Ureter (tissue), 1 donor: Measurements from ENCODE around the gene PFKFB3. TPM values are rescaled to one million over a fixed set of nuclear protein-coding genes. Genes with fewer than 3 reads are reported as not detected.

Experiments
- DNase-seq: peaks from one replicate; pipeline ENCODE4 v3.0.0-alpha.2; 2020; ENCODE audit warnings: low spot score
- total RNA-seq: library from RNA; stranded (reverse); gene quantifications from one replicate; pipeline ENCODE4 v1.2.4, GENCODE V29; 2023
- donor health status: DM: yes; HTN: yes; CAD: no.

The PFKFB3 gene
- total RNA-seq, 1 donor from 2014 or later: 62.2 TPM

DNA sequence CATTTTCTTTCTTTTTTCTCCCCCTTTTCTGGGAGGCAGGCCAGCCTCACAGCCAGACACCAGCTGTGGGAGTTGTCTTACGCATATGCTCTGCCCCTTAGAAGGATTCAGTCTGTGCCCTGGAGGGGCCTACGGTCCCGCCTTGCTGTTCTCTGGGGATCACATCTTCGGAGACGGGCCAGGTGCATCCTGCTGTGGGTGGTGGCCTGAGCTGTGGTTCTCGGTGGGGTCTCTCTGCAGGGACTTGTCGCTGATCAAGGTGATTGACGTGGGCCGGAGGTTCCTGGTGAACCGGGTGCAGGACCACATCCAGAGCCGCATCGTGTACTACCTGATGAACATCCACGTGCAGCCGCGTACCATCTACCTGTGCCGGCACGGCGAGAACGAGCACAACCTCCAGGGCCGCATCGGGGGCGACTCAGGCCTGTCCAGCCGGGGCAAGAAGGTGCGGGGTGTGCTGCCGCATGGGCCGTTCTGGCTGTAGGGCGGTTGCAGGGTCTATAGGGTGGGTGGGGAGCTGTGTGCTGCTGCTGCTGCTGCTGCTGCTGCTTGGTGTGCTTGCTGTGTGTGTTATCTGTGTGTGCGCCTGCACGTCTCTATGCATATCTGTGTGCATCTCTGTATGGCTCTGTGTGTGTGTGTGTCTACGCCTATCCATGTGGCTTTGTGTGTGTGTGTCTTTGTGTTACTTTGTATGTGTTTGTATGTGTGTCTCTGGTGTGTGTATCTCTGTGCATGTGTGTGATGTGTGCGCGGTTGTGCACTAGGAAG, 17.9 kb downstream of the PFKFB3 start:
- DNase-seq: no peak

DNA sequence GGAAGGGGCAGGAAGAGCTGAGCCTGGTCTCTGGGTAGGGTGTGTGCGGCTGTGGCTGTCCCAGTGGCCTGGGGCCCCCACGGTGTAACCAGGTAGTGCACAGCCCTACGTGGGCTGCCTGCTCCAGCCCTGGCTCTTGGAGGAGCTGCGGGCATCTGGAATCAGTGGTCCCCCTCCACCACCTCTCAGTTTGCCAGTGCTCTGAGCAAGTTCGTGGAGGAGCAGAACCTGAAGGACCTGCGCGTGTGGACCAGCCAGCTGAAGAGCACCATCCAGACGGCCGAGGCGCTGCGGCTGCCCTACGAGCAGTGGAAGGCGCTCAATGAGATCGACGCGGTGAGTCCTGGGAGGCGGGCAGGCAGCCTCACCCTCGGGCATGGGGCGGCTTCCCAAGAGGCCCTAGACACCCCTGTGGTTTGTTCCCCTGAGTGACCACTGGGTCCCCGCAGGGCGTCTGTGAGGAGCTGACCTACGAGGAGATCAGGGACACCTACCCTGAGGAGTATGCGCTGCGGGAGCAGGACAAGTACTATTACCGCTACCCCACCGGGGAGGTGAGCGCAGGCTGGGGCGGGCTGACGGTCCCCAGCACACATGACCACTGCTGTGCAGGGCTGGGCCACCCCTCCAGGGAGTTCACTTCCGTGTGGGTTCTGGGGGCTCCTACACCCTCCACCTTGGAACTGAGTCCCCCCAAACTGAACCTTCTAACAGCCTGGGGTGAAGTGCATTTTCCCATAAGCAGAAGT, 18.6 kb downstream of the PFKFB3 start:
- DNase-seq: no peak

DNA sequence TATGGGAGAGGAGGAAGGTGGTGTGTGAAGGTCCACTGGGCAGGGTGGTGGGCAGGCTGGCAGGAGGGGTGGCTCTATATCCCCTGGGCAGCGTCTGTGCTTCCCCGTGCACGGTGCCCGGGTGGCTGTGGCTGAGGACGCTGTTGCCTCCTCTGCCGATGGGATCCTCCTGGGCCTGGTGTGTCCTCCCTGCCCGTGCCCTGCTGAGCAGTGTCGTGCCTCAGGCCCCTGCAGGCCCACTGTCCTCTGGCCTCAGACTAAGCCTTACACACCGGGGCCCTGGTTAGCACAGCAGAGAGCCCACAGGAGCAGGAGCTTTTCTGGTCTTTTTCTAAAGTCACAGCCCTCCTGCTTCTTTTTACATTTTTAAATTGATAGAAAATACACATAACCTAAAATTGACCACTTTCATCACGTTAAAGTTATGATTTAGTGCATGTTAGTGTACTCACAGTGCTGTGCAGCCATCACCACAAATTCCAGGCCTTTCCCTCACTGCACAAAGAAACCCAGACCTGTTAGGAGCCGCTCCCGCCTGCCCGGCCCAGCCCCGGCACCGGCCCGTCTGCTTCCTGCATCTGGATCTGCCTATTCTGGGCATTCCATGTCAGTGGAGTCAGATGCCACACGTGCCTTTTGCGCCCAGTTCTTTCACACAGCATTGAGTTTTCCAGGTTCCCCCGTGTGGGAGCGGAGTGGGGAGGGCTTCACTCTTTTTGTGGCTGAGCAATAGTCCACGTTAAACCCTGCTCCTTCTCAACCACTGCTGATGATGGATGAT, 19.4 kb downstream of the PFKFB3 start:
- DNase-seq: no peak

- no peak for DNase-seq
Measured at GRCh38 chr10:6222755-6223154, 20.0 kb downstream of the PFKFB3 start.

DNA sequence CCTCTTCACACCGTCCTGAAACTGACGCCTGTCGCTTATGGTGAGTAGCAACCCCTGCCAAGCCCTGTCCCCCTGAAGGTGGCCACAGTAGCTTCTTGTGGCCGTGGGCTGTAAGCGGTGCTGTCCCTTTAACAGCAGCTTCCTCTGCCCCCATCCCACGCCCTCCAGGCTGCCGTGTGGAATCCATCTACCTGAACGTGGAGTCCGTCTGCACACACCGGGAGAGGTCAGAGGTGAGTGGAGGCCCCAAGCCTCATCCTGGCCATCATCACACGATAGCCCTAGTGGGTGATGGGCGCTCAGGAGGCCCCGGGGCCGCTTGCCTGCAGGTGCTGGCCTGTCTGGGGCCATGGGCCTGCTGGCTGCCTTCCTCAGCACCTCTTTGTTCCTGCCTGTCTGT, 21.2 kb downstream of the PFKFB3 start:
- DNase-seq: no peak

DNA sequence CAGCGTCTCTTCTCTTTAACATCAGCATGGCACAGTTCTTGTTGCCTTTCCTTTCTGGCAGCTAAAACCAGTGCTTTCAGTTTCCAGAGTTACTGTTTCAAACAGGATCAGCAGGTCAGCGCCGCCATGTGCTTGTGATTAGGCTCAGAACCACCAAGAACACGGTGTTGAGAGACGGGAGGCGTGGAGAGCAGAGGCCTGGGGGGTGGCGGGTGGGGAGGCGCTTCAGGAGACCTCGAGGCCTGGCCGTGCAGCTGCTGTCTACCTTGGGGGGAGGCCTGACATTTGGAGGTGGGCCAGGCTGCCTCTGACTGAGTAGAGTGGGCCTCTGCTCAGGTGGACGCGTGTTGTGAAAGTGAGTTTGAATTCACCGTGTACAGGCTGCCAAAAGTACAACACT, 22.0 kb downstream of the PFKFB3 start:
- DNase-seq: no peak

DNA sequence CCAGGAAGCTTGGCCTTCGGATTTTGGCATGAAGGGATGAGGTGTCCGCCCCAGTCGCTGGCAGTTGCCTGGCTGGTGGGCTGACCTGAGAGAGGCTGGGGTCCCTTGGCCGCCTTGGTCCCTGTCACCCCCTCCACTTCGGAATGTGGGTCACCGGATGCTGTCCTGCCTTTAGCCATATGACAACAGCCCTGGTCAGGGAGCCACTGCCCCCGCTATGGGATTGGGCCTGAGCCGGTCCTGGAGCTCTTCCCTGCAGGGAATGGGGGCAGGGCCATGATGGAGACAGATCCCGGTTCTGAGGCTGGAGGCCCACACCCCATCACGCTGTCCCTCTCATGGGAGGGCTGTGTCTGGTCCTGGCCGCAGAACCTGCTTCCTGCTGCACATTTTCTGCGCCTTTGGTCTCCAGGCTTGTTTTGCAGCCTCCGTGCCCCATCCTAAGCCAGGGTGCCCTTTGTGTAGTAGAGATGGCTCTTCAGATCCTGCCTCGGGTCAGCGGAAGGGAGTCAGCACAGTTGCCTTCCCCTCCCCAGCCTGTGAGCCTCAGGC, 22.6 kb downstream of the PFKFB3 start:
- no peak for DNase-seq

- no peak for DNase-seq
Measured at GRCh38 chr10:6226216-6226615, 23.5 kb downstream of the PFKFB3 start.

- no peak for DNase-seq
Measured at GRCh38 chr10:6227346-6227745, 24.6 kb downstream of the PFKFB3 start.

DNA sequence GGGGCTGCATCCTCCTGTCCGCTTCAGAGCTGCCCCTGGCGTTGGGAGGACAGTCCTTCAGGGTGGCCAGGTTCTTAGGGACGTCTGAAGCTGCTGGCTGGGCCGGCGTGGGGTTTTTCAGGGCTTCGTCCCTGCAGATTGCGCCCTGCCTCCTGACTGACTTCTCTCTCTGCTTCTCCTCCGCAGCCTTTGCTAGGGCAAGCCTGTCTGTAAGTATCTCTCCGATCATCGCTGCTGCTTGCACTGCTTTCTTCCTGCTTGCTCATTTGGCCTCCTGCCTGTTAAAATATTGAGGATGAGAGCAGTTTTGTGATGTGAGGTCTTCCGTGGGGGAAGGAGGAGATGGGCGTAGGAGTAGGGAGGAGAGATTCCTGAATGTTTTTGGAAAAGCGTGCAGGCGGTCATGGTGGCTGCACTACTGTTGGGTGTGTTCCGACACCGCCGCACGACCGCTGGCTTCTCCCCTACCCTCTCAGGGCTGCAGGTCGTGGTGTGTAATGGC, 25.3 kb downstream of the PFKFB3 start:
- no peak for DNase-seq

DNA sequence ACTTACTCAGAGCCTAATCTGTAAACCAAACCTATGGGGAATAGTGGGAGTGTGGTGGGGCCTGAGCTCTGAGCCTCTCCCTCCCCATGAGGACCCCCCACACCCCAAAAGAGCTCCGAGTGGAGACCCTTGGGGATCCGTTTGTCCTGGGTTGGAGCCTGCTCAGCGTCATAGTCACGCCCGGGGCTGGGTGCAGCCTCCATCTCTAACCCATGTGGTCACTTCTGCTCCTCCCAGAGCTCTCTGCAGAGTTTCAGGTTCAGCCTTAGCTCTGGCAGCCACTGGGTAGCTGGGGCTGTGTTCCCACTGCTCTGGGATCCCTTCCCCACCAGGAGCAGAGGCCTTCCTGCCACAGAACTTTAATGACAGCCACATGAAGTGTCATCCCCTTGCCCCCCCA, 25.9 kb downstream of the PFKFB3 start:
- DNase-seq: no peak

DNA sequence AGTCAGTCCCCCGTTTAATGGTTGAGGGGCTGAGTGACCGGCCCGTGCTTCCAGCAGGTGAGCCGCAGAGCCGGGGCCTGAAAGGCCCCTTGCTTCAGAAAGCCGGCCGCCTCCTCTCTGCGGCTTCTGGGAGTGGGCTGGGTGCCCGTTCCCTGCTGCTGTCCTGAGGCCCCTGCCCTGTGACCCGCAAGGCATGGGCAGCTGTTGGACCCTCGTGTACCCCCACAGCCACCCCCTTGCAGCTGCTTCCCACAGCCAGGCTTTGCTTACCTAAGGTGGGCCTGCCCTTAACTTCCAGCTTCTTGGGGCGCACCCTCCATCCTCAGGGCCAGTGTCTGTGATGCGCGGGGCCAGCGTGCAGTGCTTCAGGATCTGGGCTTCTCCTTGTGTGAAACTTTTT, 26.6 kb downstream of the PFKFB3 start:
- DNase-seq: no peak

DNA sequence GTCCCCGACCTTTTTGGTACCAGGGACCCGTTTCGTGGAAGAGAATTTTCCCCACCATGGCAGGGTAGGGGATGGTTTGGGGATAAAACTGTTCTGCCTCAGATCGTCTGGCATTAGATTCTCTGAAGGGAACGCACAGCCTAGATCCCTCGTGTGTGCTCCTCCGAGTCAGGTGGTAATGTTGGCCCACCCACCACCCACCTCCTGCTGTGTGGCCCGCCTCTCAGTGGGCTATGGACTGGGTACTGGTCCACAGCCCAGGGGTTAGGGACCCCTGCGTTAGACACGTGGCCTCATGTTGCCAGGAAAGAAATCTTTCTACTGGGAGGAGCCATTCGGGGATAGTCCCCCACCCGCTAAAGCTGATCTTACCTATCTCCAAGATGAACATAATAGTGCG, 27.0 kb downstream of the PFKFB3 start:
- no peak for DNase-seq

DNA sequence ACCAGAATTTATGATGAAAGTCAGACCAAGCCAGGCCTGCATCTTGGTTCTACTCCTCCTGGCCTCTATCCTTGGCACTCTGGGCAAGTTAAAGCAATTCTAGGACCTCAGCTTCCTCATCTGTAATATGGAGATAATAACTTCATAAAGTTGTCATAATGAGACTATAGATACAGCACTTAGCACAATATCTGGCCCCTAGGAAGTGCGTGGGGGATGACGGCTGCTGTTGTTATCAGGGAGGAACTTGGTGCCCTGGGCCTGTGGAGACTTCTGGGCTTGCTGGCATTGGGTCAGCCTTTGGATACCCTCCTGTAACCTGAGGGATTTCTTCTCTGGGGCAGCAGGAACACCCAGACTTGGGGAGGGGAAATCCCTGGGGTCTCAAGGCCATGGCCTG, 27.6 kb downstream of the PFKFB3 start:
- no peak for DNase-seq

- DNase-seq: no peak
Measured at GRCh38 chr10:6231146-6231545, 28.4 kb downstream of the PFKFB3 start.

GRCh38 chr10:6231730-6232129, 29.0 kb downstream of the PFKFB3 start:
- no peak for DNase-seq

DNA sequence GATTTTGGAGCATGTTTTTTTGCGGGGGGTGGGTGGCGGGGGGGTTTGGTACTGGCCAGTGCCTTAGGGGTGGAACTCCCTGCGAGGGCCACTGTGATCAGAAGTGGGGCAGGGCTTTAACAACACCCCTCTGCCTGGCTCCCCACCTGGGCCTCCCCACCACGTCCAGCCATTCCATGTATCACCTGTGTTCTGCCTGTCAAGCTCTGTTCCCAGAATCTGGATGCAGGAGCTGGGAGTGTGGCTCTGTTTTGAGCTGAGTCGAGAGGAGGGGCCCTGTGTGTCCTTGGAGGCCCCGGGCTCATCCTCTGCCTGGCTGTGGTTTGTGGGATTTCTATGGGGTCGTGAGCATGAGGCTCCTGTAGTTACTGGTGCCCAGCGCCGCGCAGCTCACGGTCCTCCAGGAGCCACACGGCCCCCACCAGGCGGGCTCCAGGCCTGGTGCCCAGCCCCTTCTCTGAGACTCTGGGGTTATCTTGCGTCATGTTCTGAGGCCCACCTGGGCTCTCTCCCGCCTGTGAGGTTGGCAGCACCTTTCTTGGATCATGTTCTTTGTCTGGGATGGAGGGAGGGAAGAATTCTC, 29.6 kb downstream of the PFKFB3 start:
- no peak for DNase-seq

GRCh38 chr10:6232846-6233724, 30.4 kb downstream of the PFKFB3 start:
- DNase-seq: no peak

DNA sequence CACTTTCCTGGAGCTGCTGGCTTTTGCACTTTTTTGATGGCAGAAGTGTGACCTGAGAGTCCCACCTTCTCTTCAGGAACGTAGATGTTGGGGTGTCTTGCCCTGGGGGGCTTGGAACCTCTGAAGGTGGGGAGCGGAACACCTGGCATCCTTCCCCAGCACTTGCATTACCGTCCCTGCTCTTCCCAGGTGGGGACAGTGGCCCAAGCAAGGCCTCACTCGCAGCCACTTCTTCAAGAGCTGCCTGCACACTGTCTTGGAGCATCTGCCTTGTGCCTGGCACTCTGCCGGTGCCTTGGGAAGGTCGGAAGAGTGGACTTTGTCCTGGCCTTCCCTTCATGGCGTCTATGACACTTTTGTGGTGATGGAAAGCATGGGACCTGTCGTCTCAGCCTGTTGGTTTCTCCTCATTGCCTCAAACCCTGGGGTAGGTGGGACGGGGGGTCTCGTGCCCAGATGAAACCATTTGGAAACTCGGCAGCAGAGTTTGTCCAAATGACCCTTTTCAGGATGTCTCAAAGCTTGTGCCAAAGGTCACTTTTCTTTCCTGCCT, 31.1 kb downstream of the PFKFB3 start:
- DNase-seq: no peak

GRCh38 chr10:6234371-6234770, 31.6 kb downstream of the PFKFB3 start:
- no peak for DNase-seq
